HEK293 (cell line): ENCODE measurements around the gene CHST8.
A peak's percentile ranks its signal among the peaks of the same experiment; 100 is the strongest.

Experiments used
- CTCF ChIA-PET: fragments of 350-600 bp; formaldehyde crosslinking; extraction: SDS; loops from one replicate; lab custom pipeline; 2021; ENCODE audit warnings: antibody characterized with exemption; lab: Yijun Ruan, JAX
- POLR2A ChIA-PET: fragments of 300-600 bp; formaldehyde crosslinking; extraction: SDS; loops from one replicate; lab custom pipeline; 2020; ENCODE audit warnings: antibody characterized with exemption, inconsistent platforms; lab: Yijun Ruan, JAX
- H3K27ac ChIP-seq: fragments of 200-500 bp; sonication (Bioruptor generic); 2 replicates; pipeline ENCODE4 v1.5.1; 2014; ENCODE audit warnings: low read depth, low read length, control low read depth, inconsistent platforms; ENCODE audit errors: extremely low read depth
- H3K36me3 ChIP-seq, 2 experiments: fragments of 200-500 bp in 1 of 2; sonication (Bioruptor generic) in 1 of 2; 1 replicate in 1 of 2; 2 replicates in 1 of 2; pipeline ENCODE4 v1.5.1; 2014 to 2017; ENCODE audit warnings: inconsistent platforms in 2 of 2, low read length in 2 of 2; ENCODE audit not compliant: control insufficient read depth in 2 of 2, insufficient read depth in 1 of 2
- H3K4me1 ChIP-seq: fragments of 200-500 bp; sonication (Bioruptor generic); 2 replicates; pipeline ENCODE4 v1.5.1; 2014; ENCODE audit warnings: mild to moderate bottlenecking, low read length, inconsistent platforms; ENCODE audit not compliant: control insufficient read depth, insufficient read depth
- H3K4me3 ChIP-seq: 2 replicates; pipeline ENCODE4 v1.5.1; 2011; ENCODE audit warnings: low read depth, mild to moderate bottlenecking, control low read depth, low read length, moderate library complexity
- H3K9me3 ChIP-seq: fragments of 200-500 bp; sonication (Bioruptor generic); 2 replicates; pipeline ENCODE4 v1.5.1; 2014; ENCODE audit warnings: low read depth, low read length, inconsistent platforms; ENCODE audit not compliant: control insufficient read depth, insufficient read depth
- KLF17 ChIP-seq: fragments of 450-650 bp; formaldehyde crosslinking; IDR thresholded peaks from 2 replicates; pipeline ENCODE4 v1.5.1; 2016; ENCODE audit warnings: missing biosample characterization, missing genetic modification characterization
- ZBTB1 ChIP-seq: fragments of 450-650 bp; formaldehyde crosslinking; IDR thresholded peaks from 2 replicates; pipeline ENCODE4 v1.5.1; 2016; ENCODE audit warnings: missing biosample characterization, missing genetic modification characterization
- ZBTB20 ChIP-seq: fragments of 450-650 bp; formaldehyde crosslinking; IDR thresholded peaks from 2 replicates; pipeline ENCODE4 v1.5.1; 2016; ENCODE audit warnings: missing biosample characterization, missing genetic modification characterization
- ZNF157 ChIP-seq: fragments of 450-650 bp; formaldehyde crosslinking; IDR thresholded peaks from 2 replicates; pipeline ENCODE4 v1.5.1; 2016; ENCODE audit warnings: missing biosample characterization, missing genetic modification characterization
- ZNF19 ChIP-seq: fragments of 450-650 bp; formaldehyde crosslinking; IDR thresholded peaks from 2 replicates; pipeline ENCODE4; 2016; ENCODE audit warnings: missing biosample characterization, missing genetic modification characterization, low read depth
- ZNF350 ChIP-seq: fragments of 450-650 bp; formaldehyde crosslinking; IDR thresholded peaks from 2 replicates; pipeline ENCODE4 v1.5.0; 2017; ENCODE audit warnings: missing biosample characterization, mild to moderate bottlenecking, missing genetic modification characterization
- ZNF362 ChIP-seq: fragments of 450-650 bp; formaldehyde crosslinking; IDR thresholded peaks from 2 replicates; pipeline ENCODE4 v1.5.1; 2016; ENCODE audit warnings: missing biosample characterization, missing genetic modification characterization
- ZNF37A ChIP-seq: fragments of 450-650 bp; IDR thresholded peaks from 2 replicates; pipeline ENCODE4 v1.5.1; 2018; ENCODE audit warnings: missing biosample characterization, missing genetic modification characterization
- ZNF391 ChIP-seq: fragments of 450-650 bp; formaldehyde crosslinking; IDR thresholded peaks from 2 replicates; pipeline ENCODE4 v1.5.1; 2016; ENCODE audit warnings: low read depth, missing biosample characterization, missing genetic modification characterization, borderline replicate concordance
- ZNF433 ChIP-seq: fragments of 450-650 bp; formaldehyde crosslinking; IDR thresholded peaks from 2 replicates; pipeline ENCODE4 v1.5.1; 2016; ENCODE audit warnings: missing biosample characterization, missing genetic modification characterization, low read depth
- ZNF501 ChIP-seq: fragments of 450-650 bp; formaldehyde crosslinking; IDR thresholded peaks from 2 replicates; pipeline ENCODE4 v1.5.1; 2016; ENCODE audit warnings: missing biosample characterization, missing genetic modification characterization
- ZNF561 ChIP-seq: fragments of 450-650 bp; IDR thresholded peaks from 2 replicates; pipeline ENCODE4 v1.5.1; 2018; ENCODE audit warnings: missing biosample characterization, missing genetic modification characterization, borderline replicate concordance
- ZNF596 ChIP-seq: fragments of 450-650 bp; IDR thresholded peaks from 2 replicates; pipeline ENCODE4 v1.5.0; 2018; ENCODE audit warnings: missing biosample characterization, mild to moderate bottlenecking, missing genetic modification characterization, moderate library complexity

Gene CHST8

GRCh38 chr19:33678796-33679585, 57.2 kb downstream of the CHST8 start:
- ChIA-PET CTCF (interaction anchor here (0.6 to 1.1 kb wide), 5 partner anchors 10 to 272 kb away, joined by 3 to 4 read pairs (median 3); no protein-coding TSS in a partner anchor), POLR2A (interaction anchor here (1.0 kb wide), 1 partner anchor 58 kb away, joined by 3 read pairs; no protein-coding TSS in a partner anchor)
- H3K4me3 ChIP-seq = no peak overlapping the region
- H3K27ac ChIP-seq = no peak overlapping the region
- no peaks in the 10 kb centered on the region; a peak in 1 of 3 replicates for H3K36me3 ChIP-seq
- H3K4me1 ChIP-seq = no peaks in the 10 kb centered on the region
- TF ChIP-seq KLF17 (tag by site-specific recombination) = no peak
- no peak for TF ChIP-seq ZBTB1 (tag by site-specific recombination)
- TF ChIP-seq ZNF501 (tag by site-specific recombination) = no peak
- TF ChIP-seq ZNF596 (tag by site-specific recombination) = no peak
- no peak for TF ChIP-seq ZNF19 (tag by site-specific recombination)
- TF ChIP-seq ZNF561 (tag by site-specific recombination) = no peak
- TF ChIP-seq ZNF362 (tag by site-specific recombination) = no peak
- TF ChIP-seq ZNF157 (tag by site-specific recombination) = no peak
- TF ChIP-seq ZNF391 (tag by site-specific recombination) = no peak
- H3K9me3 ChIP-seq = no peaks in the 10 kb centered on the region; the same call in 1 of the 2 replicates

GRCh38 chr19:33679696-33680095, 57.9 kb downstream of the CHST8 start:
- no peak overlapping the region for H3K4me3 ChIP-seq
- CTCF ChIA-PET = interaction anchor here (0.6 to 0.7 kb wide), 2 partner anchors 263 to 273 kb away, joined by 3 to 4 read pairs; no protein-coding TSS in a partner anchor
- TF ChIP-seq ZNF433 (tag by site-specific recombination) (0 out of 2 replicates have a peak, but pooled peaks have one; percentile 4), ZNF37A (no peak)
- TF ChIP-seq, all 188 proteins: peak for 1
- no peaks in the 10 kb centered on the region; the same call in 1 of the 2 replicates for H3K9me3 ChIP-seq
- no peak overlapping the region for H3K27ac ChIP-seq
- POLR2A ChIA-PET = interaction anchor here (1.0 kb wide), 1 partner anchor 59 kb away, joined by 3 read pairs; no protein-coding TSS in a partner anchor
- no peaks in the 10 kb centered on the region; a peak in 1 of 3 replicates for H3K36me3 ChIP-seq
- peaks cover 4% of the 10 kb centered on the region for H3K4me1 ChIP-seq

GRCh38 chr19:33681081-33681680, 59.4 kb downstream of the CHST8 start:
- CTCF ChIA-PET = interaction anchor here (0.5 to 1.3 kb wide), 3 partner anchors 87 to 250 kb away, joined by 3 read pairs; no protein-coding TSS in a partner anchor
- H3K36me3 ChIP-seq = no peaks in the 10 kb centered on the region; a peak in 1 of 3 replicates
- TF ChIP-seq ZNF350 (tag by site-specific recombination) = no peak
- peak; percentile 23; the same call in 1 of the 2 replicates for TF ChIP-seq ZBTB20 (tag by site-specific recombination)
- TF ChIP-seq, all 188 proteins: peak for 1
- no peak overlapping the region for H3K27ac ChIP-seq
- H3K9me3 ChIP-seq = no peaks in the 10 kb centered on the region; the same call in 1 of the 2 replicates
- POLR2A ChIA-PET = no interaction called here
- peaks cover 14% of the 10 kb centered on the region for H3K4me1 ChIP-seq
- no peak overlapping the region for H3K4me3 ChIP-seq
